Heart left ventricle (tissue), 16 donors: ENCODE measurements around the gene GPR84. TPM values are rescaled to one million over a fixed set of nuclear protein-coding genes. Genes with fewer than 3 reads are reported as not detected.
A peak's percentile ranks its signal among the peaks of the same experiment; 100 is the strongest.

Experiments used
- ATAC-seq, 4 donors: fragments of 200-7000 bp; cut with Tn5 transposase; one replicate each; pipeline ENCODE4 v1.9.1; 2020 to 2022; ENCODE audit warnings: moderate library complexity in 4 of 4, mild to moderate bottlenecking in 3 of 4, moderate number of reproducible peaks in 1 of 4
- DNase-seq, 5 donors: peaks; one replicate each; pipeline ENCODE4 v3.0.0-alpha.2; 2020
- H3K27ac ChIP-seq, 12 donors: fragments of 200-600 bp; sonication (generic) in 4 of 12; one replicate each; pipeline versions ENCODE4 v1.5.0 to v1.8.0; 2016 to 2022; ENCODE audit warnings: mild to moderate bottlenecking in 2 of 12
- H3K27me3 ChIP-seq, 9 donors: fragments of 200-600 bp; sonication (generic) in 2 of 9; one replicate each; pipeline versions ENCODE4 v1.5.1 to v1.8.0; 2016 to 2022; ENCODE audit warnings: mild to moderate bottlenecking in 3 of 9
- H3K36me3 ChIP-seq, 9 donors: fragments of 200-600 bp; sonication (generic) in 2 of 9; one replicate each; pipeline versions ENCODE4 v1.5.0 to v1.8.0; 2018 to 2022; ENCODE audit warnings: mild to moderate bottlenecking in 2 of 9
- H3K4me1 ChIP-seq, 12 donors: fragments of 200-600 bp; sonication (generic) in 4 of 12; one replicate each; pipeline versions ENCODE4 v1.5.0 to v1.8.0; 2016 to 2022; ENCODE audit warnings: mild to moderate bottlenecking in 3 of 12
- H3K4me3 ChIP-seq, 12 donors: fragments of 200-600 bp; sonication (generic) in 4 of 12; one replicate each; pipeline versions ENCODE4 v1.5.0 to v1.8.0; 2017 to 2022; ENCODE audit warnings: mild to moderate bottlenecking in 9 of 12, moderate library complexity in 4 of 12
- H3K9me3 ChIP-seq, 12 donors: fragments of 200-600 bp; sonication (generic) in 4 of 12; one replicate each; pipeline versions ENCODE4 v1.5.0 to v1.8.0; 2016 to 2022; ENCODE audit warnings: mild to moderate bottlenecking in 1 of 12
- POLR2A ChIP-seq, 2 donors: fragments of 450-650 bp; IDR thresholded peaks; one replicate each; pipeline ENCODE4 v1.6.1; 2017; ENCODE audit warnings: antibody characterized with exemption in 2 of 2, mild to moderate bottlenecking in 2 of 2, moderate library complexity in 2 of 2
- WGBS, 4 donors: extraction: QIAGEN DNeasy Blood & Tissue Kit in 2 of 4; methylation state at CpG; one replicate each; pipeline versions ENCODE4 v1.1.5 to v1.1.7; 2013 to 2018; 5-methylcytosine and 5-hydroxymethylcytosine counted together
- intact Hi-C, 10 donors: fragments of 100-400 bp; cut with DNase I; formaldehyde crosslinking; loops; one replicate each; pipeline versions ENCODE4 v1.11.1 to v1.14.2; 2022
- polyA plus RNA-seq, 2 donors: library from polyadenylated mRNA; stranded (reverse); fragments of 200-250 nt; gene quantifications; one replicate each; pipeline ENCODE4 v1.2.3, GENCODE V29; 2013
- total RNA-seq, 9 donors: library from RNA; depleted of rRNA in 2 of 9; stranded (reverse); fragments of >200 nt in 2 of 9; fragmentation: NEBNext Ultra II Directional in 3 of 9; extraction: Animal tissue kit (Norgen Biotek cat#: 25700) in 3 of 9; gene quantifications; one replicate each; pipeline versions ENCODE4 v1.1.0 to v1.2.4, GENCODE V29; 2016 to 2023
- TF ChIP-seq, protein P1 (sequence below), 12 donors: fragments of 200-600 bp; sonication (generic) in 4 of 12; IDR thresholded peaks; one replicate each; pipeline versions ENCODE4 v1.5.0 to v1.8.0; 2018 to 2022; ENCODE audit warnings: antibody characterized with exemption in 12 of 12, mild to moderate bottlenecking in 5 of 12
- donor health status: ischemic (EF 13 %, LVEDD 7.1; RV severe dilation, severe dysfunction).
- donor health status: healthy with polysubstance abuse.
- donor health status: DM: no; HTN: yes; CAD: no.
- donor health status: DM: no; HTN: no; CAD: no.
- donor health status: ischemic (EF 25% LVEDD 6.9; RV normal size, moderate dysfunction).
- donor health status: ischemic (EF 25% LVEDD 5.7; RV mildly dilated, moderate dysfunction).
- donor health status: healthy.
- donor health status: DM: yes; HTN: yes; CAD: no.
- donor health status: ischemic (EF 35%, LVEDD 5.7; RV mildly dilated, moderate dysfunction).
- donor health status: nonischemic (EF 11% LVEDD 7.7; RV severe dilation, severe dysfunction).
- donor health status: DM: yes; HTN: yes; CAD: no.
- donor health status: PGD.
- donor health status: ischemic (EF 29% LVEDD 5.4; RV normal size, mild dysfunction).
- donor health status: nonischemic (EF 23%, LVEDD 6.1; RV moderate dilation, normal function).

GPR84 gene
- total and polyA plus RNA-seq, 11 donors, result 0.21 to 4.4 (median 0.37) TPM; not detected in 6

DNA sequence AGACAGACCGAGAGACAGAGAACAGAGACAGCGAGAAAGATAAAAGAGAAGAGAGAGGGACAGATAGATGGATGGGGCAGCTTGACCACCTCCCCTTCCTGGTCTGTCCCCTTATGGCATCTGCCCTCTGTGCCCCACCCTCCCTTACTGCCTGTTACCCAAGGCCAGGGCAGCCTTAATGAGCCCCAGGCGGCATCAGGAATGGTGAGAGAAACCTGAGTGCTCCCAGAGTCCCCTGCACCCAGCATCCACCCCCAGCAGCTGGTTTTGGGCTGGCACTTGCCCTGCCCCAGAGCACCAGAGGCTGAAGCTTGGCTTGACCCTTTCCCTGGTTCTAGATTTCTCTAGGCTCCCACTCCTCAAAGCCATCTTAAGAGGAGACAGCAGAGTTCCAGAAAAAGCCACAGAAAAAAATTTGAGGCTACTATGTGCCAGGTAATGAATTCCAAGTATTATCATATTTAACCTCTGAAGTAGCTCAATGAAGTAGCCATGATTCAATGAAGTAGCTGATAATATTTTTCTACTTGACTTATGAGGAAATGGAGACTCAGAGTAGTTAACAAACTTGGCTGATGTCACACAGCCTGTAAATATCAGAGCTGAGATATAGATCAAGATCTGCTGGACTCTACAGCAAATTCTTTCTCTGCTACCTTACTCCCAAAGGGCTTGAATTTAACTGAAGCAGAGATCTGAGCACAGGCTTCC lies 22.3 kb upstream of the GPR84 start:
- Histone ChIP-seq H3K36me3 (no peaks in the 10 kb centered on the region), H3K4me3 (no peak overlapping the region), H3K4me1 (peaks cover 0 to 50% (median 9%) of the 10 kb centered on the region in 12 donors), H3K9me3 (no peaks in the 10 kb centered on the region), H3K27me3 (no peaks in the 10 kb centered on the region), H3K27ac (no peak overlapping the region)
- WGBS, 4 donors, result 88 to 91% (median 89%) methylated on average over 3 of the region's 3 CpGs
- intact Hi-C loops, result no loop called here
- no peak for TF ChIP-seq POLR2A (IDR thresholded peaks at IDR 0.05)
- TF ChIP-seq, protein P1, sequence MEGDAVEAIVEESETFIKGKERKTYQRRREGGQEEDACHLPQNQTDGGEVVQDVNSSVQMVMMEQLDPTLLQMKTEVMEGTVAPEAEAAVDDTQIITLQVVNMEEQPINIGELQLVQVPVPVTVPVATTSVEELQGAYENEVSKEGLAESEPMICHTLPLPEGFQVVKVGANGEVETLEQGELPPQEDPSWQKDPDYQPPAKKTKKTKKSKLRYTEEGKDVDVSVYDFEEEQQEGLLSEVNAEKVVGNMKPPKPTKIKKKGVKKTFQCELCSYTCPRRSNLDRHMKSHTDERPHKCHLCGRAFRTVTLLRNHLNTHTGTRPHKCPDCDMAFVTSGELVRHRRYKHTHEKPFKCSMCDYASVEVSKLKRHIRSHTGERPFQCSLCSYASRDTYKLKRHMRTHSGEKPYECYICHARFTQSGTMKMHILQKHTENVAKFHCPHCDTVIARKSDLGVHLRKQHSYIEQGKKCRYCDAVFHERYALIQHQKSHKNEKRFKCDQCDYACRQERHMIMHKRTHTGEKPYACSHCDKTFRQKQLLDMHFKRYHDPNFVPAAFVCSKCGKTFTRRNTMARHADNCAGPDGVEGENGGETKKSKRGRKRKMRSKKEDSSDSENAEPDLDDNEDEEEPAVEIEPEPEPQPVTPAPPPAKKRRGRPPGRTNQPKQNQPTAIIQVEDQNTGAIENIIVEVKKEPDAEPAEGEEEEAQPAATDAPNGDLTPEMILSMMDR (IDR thresholded peaks at IDR 0.05), result no peak
- no peak for DNase-seq
- ATAC-seq, result no peak

DNA sequence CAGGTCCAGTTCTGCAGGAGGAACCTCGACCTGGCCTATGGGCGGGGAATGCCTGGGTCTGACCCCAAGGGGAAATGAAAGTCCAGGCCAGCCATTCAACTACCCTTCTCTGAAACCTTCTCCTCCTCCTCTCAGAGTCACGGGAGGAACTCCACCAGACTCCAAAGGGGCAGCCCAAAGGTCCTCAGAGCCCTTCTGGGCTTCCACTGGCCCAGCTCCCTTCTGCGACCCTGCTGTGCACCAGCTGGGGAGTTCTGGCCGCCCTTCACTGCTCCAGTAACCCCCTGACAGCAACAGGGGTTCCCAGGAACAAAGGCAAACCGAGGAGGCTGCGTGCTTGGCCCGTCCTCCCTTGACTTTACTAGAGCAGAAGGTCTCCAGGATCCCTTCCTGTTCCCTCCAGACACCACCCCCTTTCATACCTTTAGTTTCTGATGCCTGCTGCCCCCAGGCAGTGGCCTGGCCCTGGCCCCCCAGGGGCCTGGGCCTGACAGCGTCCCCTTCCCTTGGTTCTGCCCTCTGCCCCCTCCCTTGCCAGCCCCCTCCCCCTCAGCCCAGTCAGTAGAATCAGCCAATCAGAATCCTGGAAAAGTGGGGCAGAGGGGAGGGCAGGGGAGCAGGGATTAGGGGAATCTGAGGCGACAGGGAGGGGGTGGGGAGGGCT lies 21.1 kb upstream of the GPR84 start:
- intact Hi-C loops, result no loop called here

DNA sequence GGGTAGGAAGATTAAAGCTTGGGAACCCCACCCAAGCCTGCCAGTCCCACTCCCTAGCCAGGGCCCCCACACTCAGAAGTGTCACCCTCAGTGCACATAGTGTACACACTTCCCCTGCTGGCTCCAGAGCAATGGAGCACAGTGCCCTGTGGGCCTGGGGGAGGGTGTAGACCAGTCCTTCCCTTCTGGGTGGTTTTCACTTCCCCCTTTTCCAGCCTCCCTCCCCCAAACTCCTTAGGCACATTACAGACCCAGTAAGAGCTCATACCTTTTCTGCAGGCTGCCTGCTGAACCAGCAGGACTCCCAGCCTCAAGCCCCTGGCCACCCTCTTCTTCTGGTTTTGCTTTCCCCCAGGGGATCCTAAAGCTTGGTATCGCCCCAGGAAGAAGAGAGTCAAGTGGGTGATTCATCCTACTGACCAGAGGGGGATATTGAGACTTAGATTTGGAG lies 20.3 kb upstream of the GPR84 start, which contains the start of gene ZNF385A:
TSS of gene ZNF385A (minus strand) at position 143 of the 451 bp plus-strand sequence. CDS start 219 bp downstream, outside the sequence.
- intact Hi-C loops, result no loop called here
- peak in 3 of 5 donors; percentile 43 to 76 (median 56) for DNase-seq
- peak in 3 of 4 donors; percentile 19 to 67 (median 27) for ATAC-seq

More for the DNA sequence above, 21.1 kb upstream of the GPR84 start:
- TF ChIP-seq, protein P1 (IDR thresholded peaks at IDR 0.05), result no peak
- TF ChIP-seq POLR2A (IDR thresholded peaks at IDR 0.05), result no peak
- DNase-seq (peak in 1 of 5 donors; percentile 58), ATAC-seq (peak in 3 of 4 donors; percentile 9 to 30 (median 29))
- Histone ChIP-seq H3K36me3 (no peaks in the 10 kb centered on the region), H3K4me1 (peaks cover 0 to 47% (median 6%) of the 10 kb centered on the region in 12 donors), H3K9me3 (no peaks in the 10 kb centered on the region), H3K4me3 (peak overlapping the region in 7 of 12 donors; percentile 1 to 31 (median 12)), H3K27me3 (no peaks in the 10 kb centered on the region), H3K27ac (peak overlapping the region in 9 of 12 donors; percentile 9 to 91 (median 63))
- 61 to 81% (median 70%) methylated on average over 9 to 10 of the region's 10 CpGs for WGBS, 4 donors

More for the DNA sequence above, 20.3 kb upstream of the GPR84 start, which contains the start of gene ZNF385A:
- Histone ChIP-seq H3K36me3 (no peaks in the 10 kb centered on the region), H3K9me3 (no peaks in the 10 kb centered on the region), H3K4me3 (peak within 1 kb of the TSS in 8 of 12 donors; percentile 0 to 49 (median 19)), H3K4me1 (peaks cover 0 to 55% (median 7%) of the 10 kb centered on the region in 12 donors), H3K27me3 (no peaks in the 10 kb centered on the region), H3K27ac (peak within 1 kb of the TSS in 9 of 12 donors; percentile 9 to 91 (median 63))
- 88 to 100% (median 96%) methylated on average over 1 of the region's 1 CpG for WGBS, 4 donors
- TF ChIP-seq, protein P1 (IDR thresholded peaks at IDR 0.05), result no peak
- TF ChIP-seq POLR2A (IDR thresholded peaks at IDR 0.05), result no peak
